Activated CD8-positive, alpha-beta memory T cell treated with anti-CD3 and anti-CD28 coated beads for 1 hour (primary cell): Measurements from ENCODE around the gene CNGA2.

Experiments
- DNase-seq, 2 donors: peaks; one replicate each; pipeline ENCODE4 v3.0.0-alpha.2; 2020; ENCODE audit warnings: low read depth in 1 of 2; ENCODE audit errors: extremely low read depth in 1 of 2

CNGA2 gene

GRCh38 chrX:151711154-151711553 is 23.4 kb upstream of the CNGA2 start:
- no peak for DNase-seq

GRCh38 chrX:151711787-151712186 is 22.8 kb upstream of the CNGA2 start:
- no peak for DNase-seq

GRCh38 chrX:151712253-151712652 is 22.3 kb upstream of the CNGA2 start:
- no peak for DNase-seq

GRCh38 chrX:151713849-151714248 is 20.7 kb upstream of the CNGA2 start:
- no peak for DNase-seq

GRCh38 chrX:151714362-151714761 is 20.2 kb upstream of the CNGA2 start:
- DNase-seq: no peak

GRCh38 chrX:151715752-151716151 is 18.8 kb upstream of the CNGA2 start, which contains the start of gene FATE1:
TSS of gene FATE1 (plus strand) at chrX:151716035. CDS start at chrX:151716120, 85 bp downstream.
- no peak for DNase-seq

GRCh38 chrX:151722241-151722846 is 12.2 kb upstream of the CNGA2 start:
- DNase-seq: no peak

GRCh38 chrX:151723156-151723760 is 11.3 kb upstream of the CNGA2 start:
- DNase-seq: no peak

GRCh38 chrX:151724563-151725337 is 9.8 kb upstream of the CNGA2 start:
- DNase-seq: no peak

GRCh38 chrX:151725338-151725614 is 9.3 kb upstream of the CNGA2 start:
- DNase-seq: no peak

GRCh38 chrX:151726751-151727150 is 7.8 kb upstream of the CNGA2 start:
- DNase-seq: no peak

- no peak for DNase-seq
Observed at GRCh38 chrX:151727346-151727745, 7.2 kb upstream of the CNGA2 start.

GRCh38 chrX:151729056-151729725 is 5.4 kb upstream of the CNGA2 start:
- no peak for DNase-seq

- DNase-seq: no peak
Observed at GRCh38 chrX:151735219-151735618, 673 bp downstream of the CNGA2 start.

- DNase-seq: no peak
Observed at GRCh38 chrX:151736685-151737084, 2.1 kb downstream of the CNGA2 start.

GRCh38 chrX:151737494-151737893 is 2.9 kb downstream of the CNGA2 start:
- DNase-seq: no peak

GRCh38 chrX:151738751-151739150 is 4.2 kb downstream of the CNGA2 start:
- no peak for DNase-seq

GRCh38 chrX:151741606-151742005 is 7.1 kb downstream of the CNGA2 start:
- DNase-seq: no peak

- no peak for DNase-seq
Observed at GRCh38 chrX:151742311-151742710, 7.8 kb downstream of the CNGA2 start.

GRCh38 chrX:151743651-151744470 is 9.3 kb downstream of the CNGA2 start:
- DNase-seq: no peak

GRCh38 chrX:151745651-151746050 is 11.1 kb downstream of the CNGA2 start:
- DNase-seq: no peak
